ENCODE measurements around the gene TTC29. TPM values are rescaled to one million over a fixed set of nuclear protein-coding genes. Genes with fewer than 3 reads are reported as not detected.
A peak's percentile ranks its signal among the peaks of the same experiment; 100 is the strongest.

TTC29 gene
- total RNA-seq (0.37 TPM), polyA plus RNA-seq (not detected)

GRCh38 chr4:146945556-146946374, at the start of gene TTC29:
TTC29 (minus strand) TSS chr4:146945864; CDS start chr4:146939895, 5,969 bp downstream.
- under 1% methylated on average over 39 of the region's 39 CpGs for WGBS
- DNase-seq (ENCODE audit: extremely low spot score): peak; percentile 86
- Histone ChIP-seq H3K4me1 (ENCODE audit: insufficient read depth) (no peaks in the 10 kb centered on the region), H3K36me3 (ENCODE audit: insufficient read depth) (no peaks in the 10 kb centered on the region), H3K27ac (ENCODE audit: low read depth) (no peak within 1 kb of the TSS), H3K4me3 (ENCODE audit: low read depth, low read length) (peak within 1 kb of the TSS; percentile 32)

- no peak overlapping the region for H3K4me3 ChIP-seq (ENCODE audit: low read depth, low read length)
- no peak overlapping the region for H3K27ac ChIP-seq (ENCODE audit: low read depth)
- WGBS: 45% methylated on average over 4 of the region's 4 CpGs
Measured at GRCh38 chr4:146981651-146982050, 36.0 kb upstream of the TTC29 start.

DNA sequence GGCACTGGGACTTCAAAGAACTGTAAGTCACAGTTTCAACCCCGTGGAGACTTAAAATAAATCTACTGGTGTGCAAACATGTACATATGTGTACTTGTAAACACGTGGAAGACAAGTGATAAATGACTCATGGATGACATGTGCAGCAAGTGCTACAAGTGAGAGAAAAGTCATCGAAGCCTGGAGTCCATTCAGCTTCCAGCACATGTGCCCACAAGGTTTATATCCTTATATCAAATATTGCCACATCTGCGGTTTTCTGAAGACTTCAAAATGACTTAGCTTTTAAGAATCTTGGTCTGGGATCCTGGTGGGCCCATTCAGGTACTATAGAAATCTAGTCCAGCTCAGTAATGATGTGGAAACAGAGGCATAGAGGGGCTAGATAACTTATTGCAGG, 33.0 kb upstream of the TTC29 start:
- Histone ChIP-seq H3K36me3 (ENCODE audit: insufficient read depth) (no peaks in the 10 kb centered on the region), H3K4me1 (ENCODE audit: insufficient read depth) (no peaks in the 10 kb centered on the region), H3K27ac (ENCODE audit: low read depth) (no peak overlapping the region), H3K4me3 (ENCODE audit: low read depth, low read length) (no peak overlapping the region)
- 70% methylated on average over 4 of the region's 4 CpGs for WGBS
- DNase-seq (ENCODE audit: extremely low spot score): no peak

More at GRCh38 chr4:146981651-146982050, 36.0 kb upstream of the TTC29 start:
- H3K4me1 ChIP-seq (ENCODE audit: insufficient read depth): no peaks in the 10 kb centered on the region
- DNase-seq (ENCODE audit: extremely low spot score): no peak
- no peaks in the 10 kb centered on the region for H3K36me3 ChIP-seq (ENCODE audit: insufficient read depth)

DNA sequence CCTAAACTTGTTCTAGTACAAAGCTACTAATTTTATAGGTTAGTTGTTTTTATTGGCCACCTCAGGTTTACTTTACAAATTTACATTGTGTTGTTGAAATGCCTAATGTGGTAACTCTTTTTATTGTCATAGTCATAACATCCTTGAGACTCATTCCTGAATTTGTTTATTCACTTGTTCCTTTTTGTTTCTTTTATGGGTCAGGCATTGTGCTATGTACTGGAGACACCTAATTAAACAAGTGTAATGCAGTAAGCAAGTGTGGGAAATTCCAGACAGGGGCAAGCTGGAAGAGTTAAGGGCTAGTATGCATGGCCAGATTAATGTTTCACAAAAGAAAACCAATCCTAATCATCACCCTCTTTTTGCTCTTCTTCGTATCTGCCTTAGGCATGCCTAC, 30.5 kb upstream of the TTC29 start:
- H3K4me3 ChIP-seq (ENCODE audit: low read depth, low read length): no peak overlapping the region
- H3K36me3 ChIP-seq (ENCODE audit: insufficient read depth): no peaks in the 10 kb centered on the region
- 29% methylated on average over 1 of the region's 1 CpG for WGBS
- H3K27ac ChIP-seq (ENCODE audit: low read depth): no peak overlapping the region
- no peak for DNase-seq (ENCODE audit: extremely low spot score)
- no peaks in the 10 kb centered on the region for H3K4me1 ChIP-seq (ENCODE audit: insufficient read depth)

DNA sequence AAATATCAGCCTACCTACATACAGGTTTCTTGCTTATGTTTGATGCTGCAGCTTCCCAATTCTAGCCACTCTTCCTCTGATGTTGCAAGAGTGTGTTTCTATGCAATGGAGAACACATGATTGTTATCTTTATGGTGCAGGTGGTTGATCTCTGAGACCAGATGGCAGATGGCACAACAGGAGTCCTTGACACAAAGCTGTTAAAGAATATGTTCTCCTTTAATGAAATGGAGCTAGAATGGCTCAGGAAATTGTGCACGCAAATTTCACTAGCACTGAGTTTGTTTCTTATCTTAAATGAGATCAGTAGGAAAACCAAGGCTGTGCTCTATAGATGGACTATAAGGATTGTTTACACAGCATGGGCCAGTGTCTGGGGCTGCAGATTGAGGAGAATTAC, 29.9 kb upstream of the TTC29 start:
- no peak for DNase-seq (ENCODE audit: extremely low spot score)
- H3K4me3 ChIP-seq (ENCODE audit: low read depth, low read length): no peak overlapping the region
- H3K36me3 ChIP-seq (ENCODE audit: insufficient read depth): no peaks in the 10 kb centered on the region
- no peaks in the 10 kb centered on the region for H3K4me1 ChIP-seq (ENCODE audit: insufficient read depth)
- WGBS: 33% methylated on average over 1 of the region's 1 CpG
- H3K27ac ChIP-seq (ENCODE audit: low read depth): no peak overlapping the region

GRCh38 chr4:146975036-146975435, 29.4 kb upstream of the TTC29 start:
- H3K27ac ChIP-seq (ENCODE audit: low read depth): no peak overlapping the region
- no peak for DNase-seq (ENCODE audit: extremely low spot score)
- no peaks in the 10 kb centered on the region for H3K4me1 ChIP-seq (ENCODE audit: insufficient read depth)
- no peak overlapping the region for H3K4me3 ChIP-seq (ENCODE audit: low read depth, low read length)
- H3K36me3 ChIP-seq (ENCODE audit: insufficient read depth): no peaks in the 10 kb centered on the region
- 85% methylated on average over 3 of the region's 3 CpGs for WGBS

GRCh38 chr4:146972036-146972435, 26.4 kb upstream of the TTC29 start:
- no peak overlapping the region for H3K4me3 ChIP-seq (ENCODE audit: low read depth, low read length)
- no peak for DNase-seq (ENCODE audit: extremely low spot score)
- no peaks in the 10 kb centered on the region for H3K4me1 ChIP-seq (ENCODE audit: insufficient read depth)
- H3K36me3 ChIP-seq (ENCODE audit: insufficient read depth): no peaks in the 10 kb centered on the region
- no peak overlapping the region for H3K27ac ChIP-seq (ENCODE audit: low read depth)
- WGBS: 82% methylated on average over 5 of the region's 5 CpGs

DNA sequence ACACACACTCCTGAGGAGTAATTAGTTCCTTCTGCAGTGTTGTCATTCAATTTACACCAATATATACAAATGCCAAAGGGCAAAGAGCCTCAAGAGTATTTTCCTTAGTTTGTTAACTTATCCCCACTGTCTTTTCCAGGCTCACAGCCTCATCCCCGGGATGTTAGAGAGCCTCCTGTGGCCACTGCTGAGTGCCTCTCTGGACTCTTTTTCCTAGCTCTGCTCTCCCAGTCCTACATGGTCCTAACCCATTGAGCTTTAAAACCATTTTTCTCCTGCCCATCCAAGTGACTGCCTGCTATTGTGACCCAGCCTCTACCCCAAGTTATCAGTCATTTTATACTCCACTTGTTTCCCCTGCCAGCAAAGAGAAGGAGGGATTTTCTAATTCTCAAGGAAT, 23.5 kb upstream of the TTC29 start:
- WGBS: 76% methylated on average over 1 of the region's 1 CpG
- Histone ChIP-seq H3K27ac (ENCODE audit: low read depth) (no peak overlapping the region), H3K4me1 (ENCODE audit: insufficient read depth) (no peaks in the 10 kb centered on the region), H3K4me3 (ENCODE audit: low read depth, low read length) (no peak overlapping the region), H3K36me3 (ENCODE audit: insufficient read depth) (no peaks in the 10 kb centered on the region)
- no peak for DNase-seq (ENCODE audit: extremely low spot score)

DNA sequence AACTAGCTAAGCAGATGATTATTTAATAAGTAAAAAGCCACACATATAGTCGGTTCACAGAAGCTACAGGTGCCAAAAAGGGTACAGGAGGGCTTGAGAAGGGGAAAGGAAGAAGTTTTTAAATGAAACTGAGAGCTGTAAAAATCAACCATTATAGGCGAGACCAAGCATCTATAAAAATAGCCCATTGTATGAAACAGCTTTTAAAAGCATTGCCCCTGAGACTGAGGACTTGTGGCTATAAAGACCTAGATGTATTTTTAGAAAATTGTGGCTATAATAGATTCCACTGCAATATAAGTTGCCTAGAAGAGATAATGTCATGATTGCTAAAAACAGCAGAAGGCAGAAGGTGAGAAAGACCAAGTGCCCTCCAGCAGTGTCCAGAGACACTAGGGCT, 15.0 kb upstream of the TTC29 start:
- H3K27ac ChIP-seq (ENCODE audit: low read depth): no peak overlapping the region
- WGBS: 54% methylated on average over 2 of the region's 2 CpGs
- DNase-seq (ENCODE audit: extremely low spot score): no peak
- H3K36me3 ChIP-seq (ENCODE audit: insufficient read depth): no peaks in the 10 kb centered on the region
- no peaks in the 10 kb centered on the region for H3K4me1 ChIP-seq (ENCODE audit: insufficient read depth)
- no peak overlapping the region for H3K4me3 ChIP-seq (ENCODE audit: low read depth, low read length)

DNA sequence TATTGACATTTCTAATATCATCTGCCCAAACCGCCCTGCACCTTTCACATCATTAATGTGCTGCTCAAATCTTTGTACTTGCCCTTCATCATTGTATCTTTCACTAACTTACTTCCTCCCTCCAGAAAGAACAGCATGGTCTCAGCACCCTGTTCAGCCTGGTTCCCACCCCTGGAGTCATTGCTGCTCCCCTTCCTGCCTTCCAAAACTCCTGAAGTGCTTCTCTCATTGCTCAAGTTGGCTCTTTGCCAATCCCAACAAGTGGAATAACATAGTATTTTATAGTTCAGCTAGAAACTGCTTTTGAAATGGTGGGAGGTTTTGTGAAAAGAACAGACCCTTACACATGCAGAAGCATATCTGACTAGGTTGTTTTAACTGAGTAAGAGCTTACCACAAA, 14.0 kb upstream of the TTC29 start:
- Histone ChIP-seq H3K4me1 (ENCODE audit: insufficient read depth) (no peaks in the 10 kb centered on the region), H3K36me3 (ENCODE audit: insufficient read depth) (no peaks in the 10 kb centered on the region), H3K4me3 (ENCODE audit: low read depth, low read length) (no peak overlapping the region), H3K27ac (ENCODE audit: low read depth) (no peak overlapping the region)
- no peak for DNase-seq (ENCODE audit: extremely low spot score)
- WGBS: 93% methylated on average over 1 of the region's 1 CpG

DNA sequence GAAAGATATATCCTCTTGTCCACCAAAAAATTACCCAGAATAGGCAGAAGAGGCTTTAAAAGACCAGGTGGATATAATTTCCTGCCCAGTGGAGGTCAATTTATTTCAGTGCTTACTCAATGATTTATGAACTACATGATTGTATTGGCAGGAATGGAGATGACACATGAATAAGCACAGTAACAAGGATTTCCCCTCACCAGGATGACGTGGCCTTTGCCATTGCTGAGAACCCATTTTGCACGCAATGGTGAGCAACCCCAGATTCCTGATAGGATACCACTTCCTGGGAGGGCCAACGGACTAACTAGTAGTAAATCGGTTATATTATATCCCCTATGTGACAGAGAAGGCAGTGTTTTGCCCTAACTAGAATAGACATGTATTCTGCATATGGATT, 11.6 kb upstream of the TTC29 start:
- Histone ChIP-seq H3K4me3 (ENCODE audit: low read depth, low read length) (no peak overlapping the region), H3K36me3 (ENCODE audit: insufficient read depth) (no peaks in the 10 kb centered on the region), H3K27ac (ENCODE audit: low read depth) (no peak overlapping the region), H3K4me1 (ENCODE audit: insufficient read depth) (no peaks in the 10 kb centered on the region)
- WGBS: 83% methylated on average over 4 of the region's 4 CpGs
- DNase-seq (ENCODE audit: extremely low spot score): no peak

- DNase-seq (ENCODE audit: extremely low spot score): no peak
- Histone ChIP-seq H3K36me3 (ENCODE audit: insufficient read depth) (no peaks in the 10 kb centered on the region), H3K4me3 (ENCODE audit: low read depth, low read length) (no peak overlapping the region), H3K4me1 (ENCODE audit: insufficient read depth) (no peaks in the 10 kb centered on the region), H3K27ac (ENCODE audit: low read depth) (no peak overlapping the region)
- 71% methylated on average over 2 of the region's 2 CpGs for WGBS
Measured at GRCh38 chr4:146952896-146953295, 7.2 kb upstream of the TTC29 start.

DNA sequence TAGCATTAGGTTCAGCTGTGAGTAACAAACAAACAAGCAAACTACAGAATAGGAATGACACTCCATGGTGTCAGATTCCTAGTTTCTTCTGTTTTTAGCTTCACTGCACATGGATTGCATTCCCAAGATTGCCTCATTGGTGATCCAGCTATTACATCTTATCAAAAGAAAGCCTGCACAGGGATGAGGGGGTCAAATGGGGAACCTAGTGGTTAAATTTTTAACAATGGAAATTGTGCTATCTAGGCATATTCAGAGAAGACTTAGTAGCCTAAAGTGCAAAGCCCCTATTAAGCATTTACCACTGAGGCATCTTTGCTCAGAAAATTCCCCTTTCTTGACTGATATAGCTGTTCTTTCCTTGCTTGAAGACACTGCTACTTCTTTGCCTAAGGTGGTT, 3.9 kb upstream of the TTC29 start:
- Histone ChIP-seq H3K4me1 (ENCODE audit: insufficient read depth) (no peaks in the 10 kb centered on the region), H3K27ac (ENCODE audit: low read depth) (no peak overlapping the region), H3K4me3 (ENCODE audit: low read depth, low read length) (no peak overlapping the region), H3K36me3 (ENCODE audit: insufficient read depth) (no peaks in the 10 kb centered on the region)
- DNase-seq (ENCODE audit: extremely low spot score): no peak

DNA sequence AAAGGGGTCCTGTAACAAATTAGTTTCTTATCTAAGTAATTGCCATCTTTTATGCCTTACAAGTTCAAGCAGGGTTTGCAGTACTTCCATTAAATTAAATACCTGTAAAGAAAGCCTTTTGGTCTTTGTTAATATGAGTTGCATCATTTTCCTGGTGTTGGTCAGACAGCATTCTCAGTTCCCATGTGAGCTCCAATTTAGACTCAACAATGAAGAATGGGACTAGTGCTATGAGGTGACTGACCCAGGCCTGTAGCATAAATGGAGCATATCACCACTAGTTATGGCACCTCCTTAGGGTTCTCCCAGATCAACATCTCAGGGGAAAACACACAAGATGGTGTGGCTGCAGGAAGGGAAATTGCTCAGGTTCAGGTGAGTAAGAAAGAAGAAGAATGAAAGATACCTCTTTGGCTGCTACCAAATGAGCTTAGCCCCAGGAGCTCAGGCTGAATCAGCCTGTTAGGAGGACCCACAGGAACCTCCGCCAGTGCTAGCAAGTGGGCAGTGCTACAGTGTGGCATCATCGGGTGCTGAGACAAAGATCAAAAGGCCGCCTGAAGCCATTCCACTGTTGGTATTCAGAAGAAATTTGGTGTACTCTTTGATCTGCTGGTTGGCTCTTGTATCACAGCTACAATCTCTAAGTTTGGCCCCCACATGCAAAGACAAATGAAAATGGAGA, 1.8 kb downstream of the TTC29 start:
- DNase-seq (ENCODE audit: extremely low spot score): no peak
- H3K4me1 ChIP-seq (ENCODE audit: insufficient read depth): no peaks in the 10 kb centered on the region

More for the DNA sequence above, 1.8 kb downstream of the TTC29 start:
- H3K27ac ChIP-seq (ENCODE audit: low read depth): no peak overlapping the region
- H3K36me3 ChIP-seq (ENCODE audit: insufficient read depth): no peaks in the 10 kb centered on the region
- 72% methylated on average over 3 of the region's 3 CpGs for WGBS
- H3K4me3 ChIP-seq (ENCODE audit: low read depth, low read length): no peak overlapping the region

All from urinary bladder (tissue), 4 donors.